ENCODE measurements around the gene PTPRM. TPM values are rescaled to one million over a fixed set of nuclear protein-coding genes. Genes with fewer than 3 reads are reported as not detected.

The PTPRM gene
- total and polyA plus RNA-seq, 2 donors (not counting 3 experiments of a cell fraction or from before 2014, with no cell fraction given): 37.4 to 43.7 TPM

- Histone ChIP-seq H3K4me3 (replicated peaks in 1 of 3; ENCODE audit: insufficient read depth in 1 of 3, low read depth in 1 of 3, low read length in 3 of 3) (no peak overlapping the region), H3K9me1 (replicated peaks; ENCODE audit: control insufficient read depth, extremely low read depth, insufficient read depth, low read length) (no peaks in the 10 kb centered on the region), H3K27ac (ENCODE audit: insufficient read depth, low read depth, low read length) (no peak overlapping the region), H3K27me3 (ENCODE audit: control insufficient read depth in 2 of 2, insufficient read depth in 2 of 2, low read length in 2 of 2) (no peaks in the 10 kb centered on the region), H3K4me2 (ENCODE audit: insufficient read depth, low read length) (no peak overlapping the region), H3K79me2 (ENCODE audit: control insufficient read depth, insufficient read depth, low read length) (no peaks in the 10 kb centered on the region), H2AFZ (ENCODE audit: low read depth, low read length) (no peak overlapping the region), H4K20me1 (replicated peaks; ENCODE audit: control insufficient read depth, extremely low read depth, insufficient read depth, low read length) (no peaks in the 10 kb centered on the region), H3K9ac (replicated peaks; ENCODE audit: extremely low read depth, insufficient read depth, low read length) (no peak overlapping the region), H3K4me1 (ENCODE audit: control insufficient read depth, extremely low read depth, insufficient read depth, low read length) (no peaks in the 10 kb centered on the region), H3K36me3 (ENCODE audit: control insufficient read depth in 2 of 2, extremely low read depth in 1 of 2, insufficient read depth in 2 of 2, low read length in 2 of 2) (no peaks in the 10 kb centered on the region), H3K9me3 (replicated peaks; ENCODE audit: control insufficient read depth, insufficient read depth, low read length) (no peaks in the 10 kb centered on the region)
- BruUV-seq (replicated peaks): no TSS peak
- intact Hi-C loops (cut with micrococcal nuclease) (loop anchor here (10.0 kb wide), 1 partner anchor 366 kb away; no protein-coding TSS in a partner anchor), dilution Hi-C loops (cut with MboI; ENCODE audit: extremely low pct_ligation_motif_present, low sequenced_read_pairs) (no loop called here)
- TF ChIP-seq GATA2 (IDR thresholded peaks at IDR 0.05; ENCODE audit: insufficient read depth, insufficient read length, low read depth, low read length): no peak
- TF ChIP-seq EZH2 (IDR thresholded peaks at IDR 0.05; ENCODE audit: borderline replicate concordance, low read depth, low read length, severe bottlenecking): no peak
- ChIA-PET POLR2A (no interaction called here), CTCF (interaction anchor here (1.0 to 1.7 kb wide), 2 partner anchors 17 to 20 kb away, joined by 3 to 5 read pairs; no protein-coding TSS in a partner anchor)
- no peak for DNase-seq (ENCODE audit: low read depth, low spot score)
- no peak for FAIRE-seq
These were observed 173.7 kb downstream of the PTPRM start for GRCh38 chr18:7740821-7741220.

- no peaks in the 10 kb centered on the region for H3K9me1 ChIP-seq (replicated peaks; ENCODE audit: control insufficient read depth, extremely low read depth, insufficient read depth, low read length)
- no peak overlapping the region for H3K4me2 ChIP-seq (ENCODE audit: insufficient read depth, low read length)
- no peaks in the 10 kb centered on the region for H3K27me3 ChIP-seq (ENCODE audit: control insufficient read depth in 2 of 2, insufficient read depth in 2 of 2, low read length in 2 of 2)
- H3K79me2 ChIP-seq (ENCODE audit: control insufficient read depth, insufficient read depth, low read length): no peaks in the 10 kb centered on the region
- DNase-seq (ENCODE audit: low read depth, low spot score) (no peak), FAIRE-seq (no peak)
- H3K4me1 ChIP-seq (ENCODE audit: control insufficient read depth, extremely low read depth, insufficient read depth, low read length): no peaks in the 10 kb centered on the region
- H3K27ac ChIP-seq (ENCODE audit: insufficient read depth, low read depth, low read length): no peak overlapping the region
- H3K9me3 ChIP-seq (replicated peaks; ENCODE audit: control insufficient read depth, insufficient read depth, low read length): no peaks in the 10 kb centered on the region
- TF ChIP-seq EZH2 (IDR thresholded peaks at IDR 0.05; ENCODE audit: borderline replicate concordance, low read depth, low read length, severe bottlenecking) (no peak), GATA2 (IDR thresholded peaks at IDR 0.05; ENCODE audit: insufficient read depth, insufficient read length, low read depth, low read length) (no peak), MAX (IDR thresholded peaks at IDR 0.05; ENCODE audit: insufficient read depth, insufficient read length) (no peak)
- no peak overlapping the region for H2AFZ ChIP-seq (ENCODE audit: low read depth, low read length)
- intact Hi-C loops (cut with micrococcal nuclease) (loop anchor here (10.0 kb wide), 1 partner anchor 367 kb away; no protein-coding TSS in a partner anchor), dilution Hi-C loops (cut with MboI; ENCODE audit: extremely low pct_ligation_motif_present, low sequenced_read_pairs) (no loop called here)
- BruUV-seq (replicated peaks): no TSS peak
- H3K4me3 ChIP-seq (replicated peaks in 1 of 3; ENCODE audit: insufficient read depth in 1 of 3, low read depth in 1 of 3, low read length in 3 of 3): no peak overlapping the region
- POLR2A ChIA-PET: no interaction called here
- H3K36me3 ChIP-seq (ENCODE audit: control insufficient read depth in 2 of 2, extremely low read depth in 1 of 2, insufficient read depth in 2 of 2, low read length in 2 of 2): no peaks in the 10 kb centered on the region
- CTCF ChIA-PET: interaction anchor here (1.0 to 1.7 kb wide), 2 partner anchors 16 to 20 kb away, joined by 3 to 5 read pairs; no protein-coding TSS in a partner anchor
- H4K20me1 ChIP-seq (replicated peaks; ENCODE audit: control insufficient read depth, extremely low read depth, insufficient read depth, low read length): no peaks in the 10 kb centered on the region
- H3K9ac ChIP-seq (replicated peaks; ENCODE audit: extremely low read depth, insufficient read depth, low read length): no peak overlapping the region
These were observed 174.5 kb downstream of the PTPRM start for GRCh38 chr18:7741640-7742039.

All from endothelial cell of umbilical vein (primary cell).